Neural crest cell (in vitro differentiated cells): ENCODE results near the gene UAP1. TPM values are rescaled to one million over a fixed set of nuclear protein-coding genes. Genes with fewer than 3 reads are reported as not detected.

ENCODE experiments used
- DNase-seq: peaks from one replicate; pipeline ENCODE4 v3.0.0; 2021; ENCODE audit warnings: low read depth, mixed read lengths, low spot score
- H3K27ac Mint-ChIP-seq: one replicate; pipeline ENCODE4 v1.8.0; 2021; ENCODE audit warnings: mild to moderate bottlenecking, mixed read lengths; ENCODE audit not compliant: unreplicated experiment
- H3K27me3 Mint-ChIP-seq: 2 replicates; pipeline ENCODE4 v1.8.0; 2021; ENCODE audit warnings: low read depth, mild to moderate bottlenecking, mixed read lengths
- H3K36me3 Mint-ChIP-seq: 2 replicates; pipeline ENCODE4 v1.8.0; 2021; ENCODE audit warnings: low read depth, mild to moderate bottlenecking, mixed read lengths
- H3K4me1 Mint-ChIP-seq: 2 replicates; pipeline ENCODE4 v1.8.0; 2021; ENCODE audit warnings: mixed read lengths
- H3K4me3 Mint-ChIP-seq: one replicate; pipeline ENCODE4 v1.8.0; 2021; ENCODE audit warnings: mild to moderate bottlenecking, mixed read lengths
- H3K9me3 Mint-ChIP-seq: 2 replicates; pipeline ENCODE4 v1.8.0; 2021; ENCODE audit warnings: mixed read lengths
- CTCF ChIP-seq: fragments of 200-600 bp; sonication (generic); conservative IDR thresholded peaks from 2 replicates; pipeline ENCODE4 v1.5.0; 2021; ENCODE audit warnings: antibody characterized with exemption, mild to moderate bottlenecking
- total RNA-seq: library from RNA; stranded (reverse); gene quantifications from 2 replicates; pipeline ENCODE4 v1.2.1, GENCODE V29; 2021

Gene UAP1
- total RNA-seq, 1 donor from 2014 or later: 34.1 TPM

GRCh38 chr1:162617513-162617912 lies 56.0 kb downstream of the UAP1 start:
- Mint-ChIP-seq H3K9me3 (peaks cover 6% of the 10 kb centered on the region), H3K4me1 (peaks cover 10% of the 10 kb centered on the region), H3K27ac (no peak overlapping the region), H3K27me3 (no peaks in the 10 kb centered on the region), H3K36me3 (peaks cover 13% of the 10 kb centered on the region), H3K4me3 (no peak overlapping the region)
- TF ChIP-seq CTCF: no peak
- no peak for DNase-seq

- Mint-ChIP-seq H3K4me3 (no peak overlapping the region), H3K36me3 (peaks cover 13% of the 10 kb centered on the region), H3K27ac (no peak overlapping the region), H3K4me1 (no peaks in the 10 kb centered on the region), H3K27me3 (no peaks in the 10 kb centered on the region), H3K9me3 (peaks cover 6% of the 10 kb centered on the region)
- TF ChIP-seq CTCF: no peak
- no peak for DNase-seq
Observed at GRCh38 chr1:162619076-162619475, 57.6 kb downstream of the UAP1 start.

- Mint-ChIP-seq H3K36me3 (peaks cover 13% of the 10 kb centered on the region), H3K4me3 (no peak overlapping the region), H3K9me3 (peaks cover 9% of the 10 kb centered on the region), H3K4me1 (no peaks in the 10 kb centered on the region), H3K27ac (no peak overlapping the region), H3K27me3 (no peaks in the 10 kb centered on the region)
- no peak for TF ChIP-seq CTCF
- DNase-seq: no peak
Observed at GRCh38 chr1:162621256-162621655, 59.7 kb downstream of the UAP1 start.

GRCh38 chr1:162625679-162626078 lies 64.2 kb downstream of the UAP1 start:
- Mint-ChIP-seq H3K9me3 (peaks cover 2% of the 10 kb centered on the region), H3K36me3 (no peaks in the 10 kb centered on the region), H3K4me3 (no peak overlapping the region), H3K4me1 (no peaks in the 10 kb centered on the region), H3K27ac (no peak overlapping the region), H3K27me3 (no peaks in the 10 kb centered on the region)
- no peak for DNase-seq
- no peak for TF ChIP-seq CTCF

GRCh38 chr1:162626094-162626493 lies 64.6 kb downstream of the UAP1 start:
- no peaks in the 10 kb centered on the region for H3K36me3 Mint-ChIP-seq
- no peak overlapping the region for H3K4me3 Mint-ChIP-seq
- no peak for TF ChIP-seq CTCF
- no peak for DNase-seq
- peaks cover 2% of the 10 kb centered on the region for H3K9me3 Mint-ChIP-seq
- no peak overlapping the region for H3K27ac Mint-ChIP-seq
- no peaks in the 10 kb centered on the region for H3K27me3 Mint-ChIP-seq
- no peaks in the 10 kb centered on the region for H3K4me1 Mint-ChIP-seq

GRCh38 chr1:162626761-162627160 lies 65.2 kb downstream of the UAP1 start:
- Mint-ChIP-seq H3K27me3 (no peaks in the 10 kb centered on the region), H3K36me3 (no peaks in the 10 kb centered on the region), H3K4me3 (no peak overlapping the region), H3K4me1 (peaks cover 3% of the 10 kb centered on the region), H3K27ac (no peak overlapping the region), H3K9me3 (peaks cover 2% of the 10 kb centered on the region)
- no peak for DNase-seq
- no peak for TF ChIP-seq CTCF
